Astrocyte (in vitro differentiated cells and primary cell): Measurements from ENCODE around the gene TEX2.

Source experiments
- CTCF ChIP-seq: IDR thresholded peaks from 2 replicates; pipeline ENCODE4 v1.5.1; 2011; ENCODE audit warnings: low read depth, mild to moderate bottlenecking, inconsistent platforms, low read length, moderate library complexity; ENCODE audit not compliant: insufficient read depth
- EZH2 ChIP-seq: IDR thresholded peaks from 2 replicates; pipeline ENCODE4 v1.6.1; 2012; ENCODE audit warnings: mild to moderate bottlenecking, low read length, inconsistent platforms; ENCODE audit not compliant: insufficient read depth

- no peak for TF ChIP-seq CTCF
- no peak for TF ChIP-seq EZH2
Measured at GRCh38 chr17:64172510-64172909, 90.5 kb downstream of the TEX2 start.
